Hepatocyte (in vitro differentiated cells): Measurements from ENCODE around the gene NRXN2.

Experiments
- CTCF ChIP-seq: fragments of 200-600 bp; sonication (generic); IDR thresholded peaks from 2 replicates; pipeline ENCODE4 v1.5.1; 2016; ENCODE audit warnings: antibody characterized with exemption, mild to moderate bottlenecking; ENCODE audit not compliant: poor library complexity
- EZH2phosphoT487 ChIP-seq: fragments of 200-600 bp; sonication (generic); IDR thresholded peaks from one replicate; pipeline ENCODE4 v1.6.1; 2018; ENCODE audit warnings: antibody characterized with exemption, mild to moderate bottlenecking, low read depth, moderate library complexity; ENCODE audit not compliant: unreplicated experiment, severe bottlenecking

GRCh38 chr11:64629103-64629502, 93.9 kb downstream of the NRXN2 start:
- TF ChIP-seq CTCF (no peak), EZH2phosphoT487 (no peak)
